GM13977 (cell line): ENCODE data around the gene ADD1.

Experiments
- DNase-seq: peaks from one replicate; pipeline ENCODE4 v3.0.0; 2012; ENCODE audit warnings: low spot score
- in situ Hi-C: fragments of 300-500 bp; cut with MboI; formaldehyde crosslinking; loops from one replicate; pipeline ENCODE4 v1.12.0; 2022; ENCODE audit warnings: low sequenced_read_pairs, low pct_unique_long_range_greater_than_20kb, mixed read lengths, inconsistent platforms; ENCODE audit not compliant: unreplicated experiment
- TF ChIP-seq, protein P1 (sequence below): IDR thresholded peaks from 2 replicates; pipeline ENCODE4 v1.5.1; 2012; ENCODE audit warnings: mild to moderate bottlenecking, control low read depth; ENCODE audit not compliant: insufficient read depth; ENCODE audit errors: extremely low read depth, missing control alignments

Gene ADD1, protein sequence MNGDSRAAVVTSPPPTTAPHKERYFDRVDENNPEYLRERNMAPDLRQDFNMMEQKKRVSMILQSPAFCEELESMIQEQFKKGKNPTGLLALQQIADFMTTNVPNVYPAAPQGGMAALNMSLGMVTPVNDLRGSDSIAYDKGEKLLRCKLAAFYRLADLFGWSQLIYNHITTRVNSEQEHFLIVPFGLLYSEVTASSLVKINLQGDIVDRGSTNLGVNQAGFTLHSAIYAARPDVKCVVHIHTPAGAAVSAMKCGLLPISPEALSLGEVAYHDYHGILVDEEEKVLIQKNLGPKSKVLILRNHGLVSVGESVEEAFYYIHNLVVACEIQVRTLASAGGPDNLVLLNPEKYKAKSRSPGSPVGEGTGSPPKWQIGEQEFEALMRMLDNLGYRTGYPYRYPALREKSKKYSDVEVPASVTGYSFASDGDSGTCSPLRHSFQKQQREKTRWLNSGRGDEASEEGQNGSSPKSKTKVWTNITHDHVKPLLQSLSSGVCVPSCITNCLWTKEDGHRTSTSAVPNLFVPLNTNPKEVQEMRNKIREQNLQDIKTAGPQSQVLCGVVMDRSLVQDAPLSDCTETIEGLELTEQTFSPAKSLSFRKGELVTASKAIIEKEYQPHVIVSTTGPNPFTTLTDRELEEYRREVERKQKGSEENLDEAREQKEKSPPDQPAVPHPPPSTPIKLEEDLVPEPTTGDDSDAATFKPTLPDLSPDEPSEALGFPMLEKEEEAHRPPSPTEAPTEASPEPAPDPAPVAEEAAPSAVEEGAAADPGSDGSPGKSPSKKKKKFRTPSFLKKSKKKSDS

DNA sequence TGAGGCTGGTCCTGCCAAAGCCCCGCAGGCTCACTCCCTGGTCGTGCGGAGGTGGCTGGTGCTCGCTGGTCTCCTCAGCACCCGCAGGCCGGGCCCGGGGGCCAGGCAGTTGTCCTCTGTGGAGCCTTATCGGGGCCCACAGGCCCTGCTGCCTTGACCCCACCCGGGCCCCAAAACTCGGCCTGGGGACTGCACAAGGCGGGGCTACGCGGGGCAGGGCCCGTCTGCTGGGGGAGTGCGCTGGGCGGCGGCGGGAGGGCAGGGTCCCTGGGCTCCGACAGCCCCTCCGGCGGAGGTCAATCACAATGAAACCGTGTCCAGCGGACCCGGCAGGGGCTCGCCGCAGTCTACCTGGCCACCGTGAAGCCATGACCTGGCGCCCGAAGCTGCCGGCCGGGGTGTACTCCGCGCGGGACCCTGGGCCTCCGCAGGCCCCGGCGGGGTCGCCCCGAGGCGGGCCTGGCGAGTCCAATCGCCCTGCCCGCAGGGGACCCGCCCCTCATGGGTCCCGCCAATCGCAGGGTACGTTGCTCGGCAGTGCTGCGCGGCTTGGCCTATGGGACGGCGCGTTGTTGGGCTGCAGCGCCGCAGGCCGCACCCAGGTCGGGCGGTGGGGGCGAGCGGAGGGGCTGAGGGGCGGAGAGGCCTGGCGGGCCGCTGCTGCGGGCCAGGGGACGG, at the start of gene ADD1:
Gene ADD1, plus strand, starts transcription at position 582 of the 678 bp plus-strand sequence. CDS start 32,072 bp downstream, outside the sequence.
- in situ Hi-C loops: no loop called here
- peak; percentile 99 for DNase-seq
- TF ChIP-seq, protein P1, sequence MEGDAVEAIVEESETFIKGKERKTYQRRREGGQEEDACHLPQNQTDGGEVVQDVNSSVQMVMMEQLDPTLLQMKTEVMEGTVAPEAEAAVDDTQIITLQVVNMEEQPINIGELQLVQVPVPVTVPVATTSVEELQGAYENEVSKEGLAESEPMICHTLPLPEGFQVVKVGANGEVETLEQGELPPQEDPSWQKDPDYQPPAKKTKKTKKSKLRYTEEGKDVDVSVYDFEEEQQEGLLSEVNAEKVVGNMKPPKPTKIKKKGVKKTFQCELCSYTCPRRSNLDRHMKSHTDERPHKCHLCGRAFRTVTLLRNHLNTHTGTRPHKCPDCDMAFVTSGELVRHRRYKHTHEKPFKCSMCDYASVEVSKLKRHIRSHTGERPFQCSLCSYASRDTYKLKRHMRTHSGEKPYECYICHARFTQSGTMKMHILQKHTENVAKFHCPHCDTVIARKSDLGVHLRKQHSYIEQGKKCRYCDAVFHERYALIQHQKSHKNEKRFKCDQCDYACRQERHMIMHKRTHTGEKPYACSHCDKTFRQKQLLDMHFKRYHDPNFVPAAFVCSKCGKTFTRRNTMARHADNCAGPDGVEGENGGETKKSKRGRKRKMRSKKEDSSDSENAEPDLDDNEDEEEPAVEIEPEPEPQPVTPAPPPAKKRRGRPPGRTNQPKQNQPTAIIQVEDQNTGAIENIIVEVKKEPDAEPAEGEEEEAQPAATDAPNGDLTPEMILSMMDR: no peak

DNA sequence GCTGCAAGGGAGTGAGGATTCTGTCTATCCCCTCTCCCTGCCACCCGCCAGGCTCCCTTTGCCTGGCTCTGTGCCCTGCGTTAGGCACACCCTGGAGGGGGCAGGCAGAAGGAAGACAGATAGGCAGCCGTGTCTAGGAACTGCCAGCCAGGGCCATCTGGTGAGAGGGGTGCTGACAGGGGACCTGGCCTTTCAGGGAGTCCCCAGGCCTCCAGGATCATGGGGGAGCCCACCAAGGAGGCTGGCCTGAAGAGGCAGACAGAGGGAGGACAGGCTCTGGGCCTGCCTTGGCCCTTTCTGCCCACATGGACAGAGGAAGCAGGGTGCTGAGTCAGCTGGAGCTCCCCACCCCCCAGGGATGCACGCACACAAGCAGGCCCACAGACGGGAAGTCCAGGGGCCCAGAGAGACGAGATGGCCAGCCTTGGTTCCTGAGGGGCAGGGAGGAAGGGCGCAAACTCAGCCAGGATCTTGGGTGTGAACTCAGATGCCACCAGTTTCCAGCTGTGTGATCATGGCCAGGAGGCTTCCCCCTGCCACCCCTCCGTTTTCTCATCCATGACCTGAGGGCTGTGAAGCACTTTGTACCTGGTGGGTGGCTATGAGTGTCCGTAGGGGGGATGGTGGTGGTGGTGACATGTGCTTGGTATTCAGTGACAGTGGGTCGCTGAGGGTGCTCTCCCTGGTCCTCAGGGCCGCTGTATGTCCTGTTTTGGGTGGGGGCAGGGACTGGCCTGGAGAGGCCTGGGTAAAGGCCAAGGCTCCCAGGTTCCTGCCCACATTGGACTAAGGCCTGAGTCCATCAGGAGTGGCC, 49.0 kb upstream of the ADD1 start:
- TF ChIP-seq, protein P1: no peak
- in situ Hi-C loops: no loop called here
- no peak for DNase-seq

DNA sequence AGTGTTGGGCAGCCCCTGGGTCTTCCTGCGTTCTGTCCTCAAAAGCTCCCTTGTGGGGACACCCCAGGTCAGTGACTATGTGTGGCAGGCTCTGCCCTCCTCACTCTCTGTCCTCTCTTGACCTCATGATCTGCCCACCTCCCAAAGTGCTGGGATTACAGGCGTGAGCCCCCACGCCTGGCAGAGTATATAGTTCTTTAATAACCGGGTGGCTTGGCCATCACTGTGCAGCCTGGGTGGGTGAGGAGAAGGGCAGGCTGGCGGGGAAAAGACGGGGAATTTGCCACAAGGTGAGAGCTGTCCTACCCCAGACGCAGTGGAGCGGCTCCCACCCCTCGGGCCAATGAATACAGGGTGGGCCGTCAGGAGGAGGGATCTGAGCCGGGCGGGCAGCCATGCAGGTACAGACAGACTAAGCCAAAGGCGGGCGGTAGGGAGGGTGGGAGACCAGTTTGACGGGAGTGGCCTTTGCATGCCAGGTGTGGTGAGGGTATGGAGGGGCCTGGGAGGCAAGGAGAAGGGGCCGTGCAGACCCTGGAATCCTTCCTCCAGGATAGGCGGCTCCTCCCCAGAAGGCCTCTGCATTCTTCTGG, 48.2 kb upstream of the ADD1 start:
- DNase-seq: no peak
- TF ChIP-seq, protein P1: no peak
- in situ Hi-C loops: no loop called here

DNA sequence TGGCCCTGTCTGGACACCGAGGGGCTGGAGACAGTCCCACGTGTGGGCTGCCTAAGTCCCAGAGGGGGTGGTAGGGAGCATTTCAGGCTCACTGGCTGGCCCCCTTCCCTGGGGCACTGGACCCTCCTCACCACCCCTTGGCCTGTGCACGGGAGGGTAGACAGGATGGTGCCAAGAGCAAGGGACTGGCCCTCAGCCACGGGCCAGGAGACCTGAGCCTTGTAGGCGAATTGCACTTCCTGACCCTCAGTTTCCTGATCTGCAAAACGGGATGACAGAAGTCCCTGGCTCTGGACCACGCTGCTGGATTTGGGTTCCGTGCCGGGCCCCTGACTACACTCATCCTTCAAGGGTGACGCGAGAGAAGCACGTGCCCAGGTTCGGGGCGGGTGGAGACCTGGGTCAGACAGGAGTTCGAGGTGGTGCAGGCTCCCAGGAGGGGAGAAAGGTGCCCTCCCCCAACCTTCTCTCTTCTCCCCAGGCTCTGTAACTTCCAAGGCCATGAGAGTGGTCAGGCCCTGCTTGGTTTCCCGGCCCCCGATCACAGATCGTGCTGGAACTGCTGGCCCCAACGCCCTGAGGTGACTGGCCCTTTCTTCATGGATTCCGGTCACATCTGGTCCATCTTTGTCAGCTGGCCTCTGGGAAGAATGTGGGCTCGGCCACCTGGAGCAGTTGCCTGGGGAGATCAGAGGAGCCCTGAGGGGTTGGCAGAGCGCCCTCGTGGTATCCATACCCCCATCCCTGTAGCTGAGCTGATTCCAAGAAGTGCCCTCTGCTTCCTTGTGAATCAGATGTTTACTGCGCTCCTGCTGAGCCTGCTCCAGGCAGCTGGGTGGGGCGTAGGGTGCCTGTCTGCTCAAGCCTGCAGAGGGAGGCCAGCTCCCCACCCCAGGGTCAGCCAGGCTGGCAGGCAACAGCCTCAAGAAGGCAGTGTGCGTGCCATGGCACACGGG, 47.5 kb upstream of the ADD1 start:
- no peak for DNase-seq
- in situ Hi-C loops: no loop called here
- TF ChIP-seq, protein P1: no peak

DNA sequence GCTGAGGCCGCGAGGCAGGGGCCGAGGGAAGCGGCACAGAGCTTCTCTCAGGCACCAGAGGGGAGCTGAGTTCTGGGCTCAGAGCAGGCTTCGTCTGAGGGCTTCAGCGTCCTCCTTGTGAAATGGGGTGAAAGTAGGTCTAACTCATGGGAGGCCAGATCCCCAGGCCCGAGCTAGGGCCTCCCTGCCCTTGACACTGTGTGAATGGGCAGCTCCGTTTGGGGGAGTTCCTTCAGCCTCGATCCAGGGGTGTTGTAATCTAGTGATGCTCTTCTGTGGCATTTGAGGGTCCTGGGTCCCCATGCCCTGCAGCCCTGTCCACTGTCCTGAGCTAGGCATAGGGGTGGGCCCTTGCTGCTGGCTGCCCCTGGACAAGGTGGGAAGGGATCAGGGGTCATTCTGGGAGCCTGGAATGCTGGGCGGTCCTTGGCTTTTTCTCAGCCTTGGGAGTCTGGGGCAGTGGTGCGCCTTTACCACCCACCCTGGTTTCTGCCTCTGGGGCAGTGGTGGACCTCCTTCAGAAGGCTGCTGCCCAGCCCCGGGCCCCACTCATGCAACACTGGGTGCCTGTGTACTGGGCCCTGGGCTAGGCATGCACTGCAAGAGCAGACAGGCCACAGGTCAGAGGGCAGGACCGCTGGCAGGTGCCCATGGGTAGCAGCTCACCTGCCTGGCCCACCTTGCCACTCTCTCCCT, 46.6 kb upstream of the ADD1 start:
- DNase-seq: no peak
- in situ Hi-C loops: no loop called here
- TF ChIP-seq, protein P1: no peak
